K562 (cell line): ENCODE results near the gene LDLRAD3. TPM values are rescaled to one million over a fixed set of nuclear protein-coding genes. Genes with fewer than 3 reads are reported as not detected.

Source experiments
- ATAC-seq: fragments of 200-7000 bp; cut with Tn5 transposase; 3 replicates; pipeline ENCODE4 v1.9.1; 2020; ENCODE audit warnings: moderate library complexity
- BruUV-seq: library from RNA; stranded (reverse); fragments of 400-500 nt; replicated peaks from 2 replicates; lab custom pipeline; 2021; lab: Mats Ljungman, UMichigan
- CTCF ChIA-PET: fragments of 300-600 bp; formaldehyde crosslinking; extraction: SDS; loops from one replicate; lab custom pipeline; 2021; ENCODE audit warnings: low intra/inter-chr PET ratio; lab: Yijun Ruan, JAX
- POLR2A ChIA-PET: fragments of 300-600, 350-650 bp; sonication (Branson Sonifier 250); formaldehyde crosslinking; extraction: SDS; loops from one replicate; lab custom pipeline; 2021; ENCODE audit warnings: antibody characterized with exemption, inconsistent platforms; lab: Yijun Ruan, JAX
- DNase-seq, 4 experiments: peaks; one replicate each; pipeline versions ENCODE4 v3.0.0 to v3.0.0-alpha.2; 2011 to 2018; ENCODE audit warnings: low spot score in 3 of 4, mixed read lengths in 3 of 4; ENCODE audit errors: extremely low read depth in 1 of 4
- FAIRE-seq: peaks from 2 replicates; lab custom pipeline; 2011; peaks lifted over from hg19 to GRCh38; lab: Jason Lieb, UNC
- H2AFZ ChIP-seq: 2 replicates; pipeline ENCODE4 v1.6.0; 2011; ENCODE audit warnings: low read depth, low read length, control low read depth, inconsistent platforms
- H3K27ac ChIP-seq: fragments of 200-600 bp; 3 replicates; pipeline ENCODE4 v1.8.0; 2011; ENCODE audit warnings: low read depth, mild to moderate bottlenecking, control low read depth, inconsistent platforms, low read length, moderate library complexity, mixed read lengths; ENCODE audit errors: extremely low read depth
- H3K27me3 ChIP-seq, 2 experiments: fragments of 300-600 bp in 1 of 2; 2 replicates in 1 of 2; 3 replicates in 1 of 2; pipeline versions ENCODE4 v1.6.0 to v1.8.0; 2011; ENCODE audit warnings: inconsistent platforms in 2 of 2, low read length in 2 of 2, mild to moderate bottlenecking in 1 of 2, mixed read lengths in 1 of 2, moderate library complexity in 1 of 2; ENCODE audit not compliant: control insufficient read depth in 2 of 2, insufficient read depth in 2 of 2
- H3K36me3 ChIP-seq: fragments of 300-600 bp; 3 replicates; pipeline ENCODE4 v1.8.0; 2011; ENCODE audit warnings: mild to moderate bottlenecking, low read length, inconsistent platforms; ENCODE audit not compliant: control insufficient read depth, insufficient read depth
- H3K4me1 ChIP-seq, 2 experiments: fragments of 200-600 bp in 1 of 2; replicated peaks in 1 of 2; 2 replicates in 1 of 2; 3 replicates in 1 of 2; pipeline versions ENCODE4 v1.5.1 to v1.8.0; 2011; ENCODE audit warnings: inconsistent platforms in 2 of 2, low read length in 2 of 2, mild to moderate bottlenecking in 1 of 2, mixed read lengths in 1 of 2, moderate library complexity in 1 of 2; ENCODE audit not compliant: control insufficient read depth in 2 of 2, insufficient read depth in 2 of 2
- H3K4me2 ChIP-seq: 2 replicates; pipeline ENCODE4 v1.6.1; 2011; ENCODE audit warnings: low read length, control low read depth, inconsistent platforms, mixed read lengths; ENCODE audit not compliant: insufficient read depth
- H3K4me3 ChIP-seq: fragments of 200-600 bp; sonication (generic), shearing (Covaris generic); 2 replicates; pipeline ENCODE4 v1.5.1; 2016; ENCODE audit warnings: control low read depth, inconsistent platforms
- H3K79me2 ChIP-seq: fragments of 200-600 bp; 3 replicates; pipeline ENCODE4 v1.8.0; 2011; ENCODE audit warnings: low read length, inconsistent platforms; ENCODE audit not compliant: control insufficient read depth, insufficient read depth
- H3K9ac ChIP-seq, 2 experiments: 2 replicates each; pipeline versions ENCODE4 v1.6.0 to v1.6.1; 2011; ENCODE audit warnings: low read depth in 2 of 2, low read length in 2 of 2, control low read depth in 1 of 2, inconsistent platforms in 1 of 2, mild to moderate bottlenecking in 1 of 2, mixed read lengths in 1 of 2; ENCODE audit not compliant: insufficient read depth in 1 of 2
- H3K9me1 ChIP-seq: one replicate; pipeline ENCODE4 v1.6.0; 2011; ENCODE audit warnings: inconsistent platforms, mild to moderate bottlenecking, low read length, moderate library complexity; ENCODE audit not compliant: control insufficient read depth, insufficient read depth
- H3K9me3 ChIP-seq: replicated peaks from 2 replicates; pipeline ENCODE4 v1.5.1; 2011; ENCODE audit warnings: low read depth, low read length, inconsistent platforms; ENCODE audit not compliant: control insufficient read depth, insufficient read depth
- H4K20me1 ChIP-seq: replicated peaks from 2 replicates; pipeline ENCODE4 v1.6.1; 2011; ENCODE audit warnings: low read length, inconsistent platforms, mixed read lengths; ENCODE audit not compliant: control insufficient read depth, insufficient read depth
- ARID3B ChIP-seq: fragments of 250-450 bp; sonication (Bioruptor Pico); IDR thresholded peaks from 2 replicates; pipeline ENCODE4 v1.4.0; 2020; ENCODE audit warnings: borderline replicate concordance
- BDP1 ChIP-seq: IDR thresholded peaks from 3 replicates; pipeline ENCODE4 v1.6.1; 2011; ENCODE audit not compliant: insufficient read length, insufficient read depth
- CCAR2 ChIP-seq: fragments of 200-400 bp; formaldehyde crosslinking; IDR thresholded peaks from 2 replicates; pipeline ENCODE4 v1.6.1; 2017; ENCODE audit warnings: mild to moderate bottlenecking, low read depth, low read length
- EP300 ChIP-seq: IDR thresholded peaks from 2 replicates; pipeline ENCODE4 v1.6.1; 2012; ENCODE audit warnings: low read length, improper control_type of control experiment
- LCOR ChIP-seq: sonication (generic); formaldehyde crosslinking; IDR thresholded peaks from 2 replicates; pipeline ENCODE4 v1.8.0; 2022; ENCODE audit warnings: mild to moderate bottlenecking, missing genetic modification reagents
- NCOA4 ChIP-seq: fragments of 450-650 bp; IDR thresholded peaks from 2 replicates; pipeline ENCODE4 v1.6.1; 2018; ENCODE audit warnings: mild to moderate bottlenecking; ENCODE audit not compliant: partially characterized antibody
- NFE2L1 ChIP-seq: fragments of 450-650 bp; IDR thresholded peaks from 2 replicates; pipeline ENCODE4 v1.6.1; 2016; ENCODE audit warnings: missing genetic modification characterization, low read depth, mild to moderate bottlenecking, missing compliant biosample characterization, moderate library complexity, borderline replicate concordance
- NFXL1 ChIP-seq: fragments of 450-650 bp; formaldehyde crosslinking; IDR thresholded peaks from 2 replicates; pipeline ENCODE4 v1.4.0; 2021; ENCODE audit warnings: mild to moderate bottlenecking
- NR3C1 ChIP-seq: sonication (generic); formaldehyde crosslinking; IDR thresholded peaks from 2 replicates; pipeline ENCODE4 v1.8.1; 2022; ENCODE audit warnings: missing genetic modification reagents
- POU5F1 ChIP-seq: fragments of 150-350 bp; IDR thresholded peaks from 2 replicates; pipeline ENCODE4 v1.6.1; 2014; ENCODE audit warnings: borderline replicate concordance, low read length, low read depth, mild to moderate bottlenecking; ENCODE audit not compliant: partially characterized antibody
- SETDB1 ChIP-seq: IDR thresholded peaks from one replicate; pipeline ENCODE4 v1.6.1; 2012; ENCODE audit warnings: low read length, control low read depth, inconsistent platforms
- TAF1 ChIP-seq: IDR thresholded peaks from 2 replicates; pipeline ENCODE4 v1.6.1; 2011; ENCODE audit warnings: mild to moderate bottlenecking, low read length, moderate library complexity; ENCODE audit not compliant: insufficient read depth, control insufficient read depth, severe bottlenecking; ENCODE audit errors: extremely low read depth
- TEAD2 ChIP-seq: fragments of 450-650 bp; IDR thresholded peaks from 2 replicates; pipeline ENCODE4 v1.6.1; 2016; ENCODE audit warnings: missing genetic modification characterization, control low read depth, missing compliant biosample characterization
- TFAM ChIP-seq: fragments of 250-450 bp; sonication (Bioruptor Pico); conservative IDR thresholded peaks from 2 replicates; pipeline ENCODE4 v1.5.0; 2021; ENCODE audit warnings: mild to moderate bottlenecking, moderate library complexity
- ZNF23 ChIP-seq: fragments of 250-450 bp; sonication (Bioruptor Pico); IDR thresholded peaks from 2 replicates; pipeline ENCODE4 v1.4.0; 2020; ENCODE audit warnings: mild to moderate bottlenecking
- ZNF277 ChIP-seq: fragments of 250-450 bp; sonication (Bioruptor Pico); IDR thresholded peaks from 2 replicates; pipeline ENCODE4 v1.8.0; 2022; ENCODE audit warnings: inconsistent platforms, mild to moderate bottlenecking, moderate library complexity, borderline replicate concordance
- ZNF511 ChIP-seq: sonication (generic); formaldehyde crosslinking; IDR thresholded peaks from 2 replicates; pipeline ENCODE4 v1.8.0; 2022; ENCODE audit warnings: mild to moderate bottlenecking, missing genetic modification reagents
- ZNF551 ChIP-seq: fragments of 250-450 bp; sonication (Bioruptor Pico); IDR thresholded peaks from 2 replicates; pipeline ENCODE4 v1.5.0; 2021; ENCODE audit warnings: mild to moderate bottlenecking, moderate library complexity
- ZSCAN32 ChIP-seq: fragments of 450-650 bp; formaldehyde crosslinking; IDR thresholded peaks from 2 replicates; pipeline ENCODE4 v1.4.0; 2020; ENCODE audit warnings: mild to moderate bottlenecking, moderate library complexity
- WGBS: fragments of 100-300 bp; shearing (Covaris generic); methylation state at CpG from one replicate; pipeline ENCODE4 v1.1.6; 2016; ENCODE audit warnings: low coverage, mixed read lengths; ENCODE audit not compliant: insufficient coverage; ENCODE audit errors: missing lambda C conversion rate; 5-methylcytosine and 5-hydroxymethylcytosine counted together
- in situ Hi-C: fragments of 300-500 bp; cut with MboI; formaldehyde crosslinking; loops from 4 replicates; pipeline ENCODE4 v1.15.0; 2018; ENCODE audit warnings: inconsistent platforms, mixed read lengths
- intact Hi-C: fragments of 100-400 bp; cut with micrococcal nuclease; formaldehyde crosslinking; loops from 2 replicates; pipeline ENCODE4 v1.14.2; 2022
- polyA plus RNA-seq, 8 experiments: library from polyadenylated mRNA; depleted of rRNA in 4 of 8; stranded (reverse) in 5 of 8; unstranded in 3 of 8; fragments of >200 nt; fragmentation: Nextera tagmentation in 2 of 8; fragmentation: Illumina TruSeq in 1 of 8; extraction: Ambion mirVana in 2 of 8; extraction: Trizol in 1 of 8; gene quantifications; 2 replicates each; pipeline versions ENCODE4 v1.2.1 to v1.2.3, GENCODE V29; 2011 to 2014; ENCODE audit warnings: inconsistent platforms in 1 of 8, missing spikeins in 1 of 8
- total RNA-seq, 7 experiments: library from RNA; depleted of rRNA in 6 of 7; stranded (reverse); fragments of >200 nt in 6 of 7; fragmentation: Illumina TruSeq in 2 of 7; extraction: Trizol in 2 of 7; gene quantifications; 2 replicates each; pipeline versions ENCODE4 v1.2.1 to v1.2.3, GENCODE V29; 2011 to 2021; ENCODE audit warnings: low replicate concordance in 1 of 7

LDLRAD3 gene
- total and polyA plus RNA-seq, 9 of the 15 experiments (the other 6 are each of a cell fraction or from before 2014, with no cell fraction given): 0.73 to 7.2 (median 3.5) TPM

GRCh38 chr11:36092314-36093030, 148.6 kb downstream of the LDLRAD3 start (continued):
- no peak for TF ChIP-seq ZSCAN32 (CRISPR knock-in tag)

GRCh38 chr11:36093548-36093947, 149.7 kb downstream of the LDLRAD3 start:
- Histone ChIP-seq H3K9ac (no peak overlapping the region), H2AFZ (no peak overlapping the region), H3K9me3 (peaks cover 10% of the 10 kb centered on the region), H4K20me1 (no peaks in the 10 kb centered on the region), H3K4me1 (peaks cover 20 to 49% of the 10 kb centered on the region in 2 experiments), H3K36me3 (0 out of 3 replicates have a peak, but pooled peaks cover 4% of the 10 kb centered on the region), H3K4me2 (no peak overlapping the region), H3K27me3 (no peaks in the 10 kb centered on the region), H3K4me3 (no peak overlapping the region), H3K9me1 (no peaks in the 10 kb centered on the region), H3K79me2 (no peaks in the 10 kb centered on the region), H3K27ac (no peak overlapping the region)
- ChIA-PET POLR2A (interaction anchor here (0.6 to 1.5 kb wide), 2 partner anchors 8 to 9 kb away, joined by 3 to 8 read pairs; no protein-coding TSS in a partner anchor), CTCF (no interaction called here)
- ATAC-seq (no peak), FAIRE-seq (no peak), DNase-seq (no peak)
- 88% methylated on average over 4 of the region's 4 CpGs for WGBS
- in situ Hi-C loops (no loop called here), intact Hi-C loops (no loop called here)
- BruUV-seq: no TSS peak
- TF ChIP-seq ARID3B (CRISPR knock-in tag): no peak
- TF ChIP-seq ZNF277: no peak
- no peak for TF ChIP-seq NR3C1 (CRISPR knock-in tag)
- no peak for TF ChIP-seq ZNF551
- no peak for TF ChIP-seq TEAD2 (tag)
- no peak for TF ChIP-seq POU5F1
- TF ChIP-seq NFE2L1 (tag): no peak
- no peak for TF ChIP-seq NCOA4
- no peak for TF ChIP-seq ZNF23 (CRISPR knock-in tag)
- no peak for TF ChIP-seq BDP1
- TF ChIP-seq LCOR: no peak
- no peak for TF ChIP-seq NFXL1 (CRISPR knock-in tag)
- no peak for TF ChIP-seq TAF1
- TF ChIP-seq TFAM: no peak
- TF ChIP-seq CCAR2: no peak
- no peak for TF ChIP-seq ZNF511 (CRISPR knock-in tag)
- no peak for TF ChIP-seq SETDB1
- TF ChIP-seq EP300: no peak
